ENCODE results near the gene GLRX5.
A peak's percentile ranks its signal among the peaks of the same experiment; 100 is the strongest.
"Not testable (repeated sequence)": the region's sequence is repeated elsewhere in the genome, so short reads cannot be mapped to it uniquely, and the experiment has no call there.

The GLRX5 gene

DNA sequence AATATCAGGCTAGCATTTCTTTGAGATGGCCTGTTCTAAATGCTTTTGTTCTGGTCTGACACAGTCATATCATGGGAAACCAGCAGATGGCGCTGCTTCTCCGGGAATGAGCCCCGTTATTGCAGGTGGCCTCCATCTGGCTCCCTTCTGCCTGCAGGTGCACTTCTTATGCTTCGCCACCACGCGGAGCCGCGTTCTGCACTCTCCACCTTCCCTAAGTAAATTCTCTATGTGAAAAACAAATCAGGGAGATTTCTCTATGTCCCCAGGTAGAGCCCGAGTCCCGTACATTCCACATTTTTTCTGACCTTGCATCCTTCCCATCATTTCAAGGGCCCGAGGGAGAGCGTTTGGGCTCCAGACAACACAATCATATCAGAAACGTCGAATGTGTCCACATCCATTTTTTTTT lies 26.2 kb downstream of the GLRX5 start:
- peak; percentile 94 for DNase-seq

DNA sequence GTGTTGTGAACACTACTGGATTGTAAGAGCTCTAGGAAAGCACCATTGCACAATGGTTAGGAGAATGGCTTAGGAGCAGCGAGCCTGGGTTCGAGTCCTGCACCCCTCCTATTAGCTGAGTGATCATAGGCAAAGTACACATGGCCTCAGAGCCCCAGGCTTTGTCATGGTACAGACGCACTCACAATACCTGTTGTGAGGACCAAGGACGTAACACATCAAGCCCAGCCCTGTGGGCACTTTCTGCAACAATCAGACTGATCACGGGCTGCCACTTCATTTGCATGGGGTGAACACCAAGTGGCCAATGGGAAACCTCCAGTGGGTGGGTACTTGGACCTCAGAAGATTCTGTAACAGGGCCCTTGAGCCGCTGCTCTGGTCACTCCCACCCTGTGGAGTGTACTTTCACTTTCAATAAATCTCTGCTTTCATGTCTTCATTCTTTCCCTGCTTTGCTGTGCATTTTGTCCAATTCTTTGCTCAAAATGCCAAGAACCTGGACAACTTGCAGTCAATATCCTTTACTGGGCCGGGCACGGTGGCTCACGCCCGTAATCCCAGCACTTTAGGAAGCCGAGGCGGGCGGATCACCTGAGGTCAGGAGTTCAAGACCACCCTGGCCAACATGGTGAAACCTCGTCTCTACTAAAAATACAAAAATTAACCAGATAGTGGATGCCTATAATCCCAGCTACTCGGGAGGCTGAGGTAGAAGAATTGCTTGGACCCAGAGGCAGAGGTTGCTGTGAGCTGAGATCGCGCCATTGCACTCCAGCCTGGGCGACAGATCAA lies 28.2 kb downstream of the GLRX5 start:
- no peak for DNase-seq

GRCh38 chr14:95564060-95564459 lies 29.2 kb downstream of the GLRX5 start:
- DNase-seq = no peak

DNA sequence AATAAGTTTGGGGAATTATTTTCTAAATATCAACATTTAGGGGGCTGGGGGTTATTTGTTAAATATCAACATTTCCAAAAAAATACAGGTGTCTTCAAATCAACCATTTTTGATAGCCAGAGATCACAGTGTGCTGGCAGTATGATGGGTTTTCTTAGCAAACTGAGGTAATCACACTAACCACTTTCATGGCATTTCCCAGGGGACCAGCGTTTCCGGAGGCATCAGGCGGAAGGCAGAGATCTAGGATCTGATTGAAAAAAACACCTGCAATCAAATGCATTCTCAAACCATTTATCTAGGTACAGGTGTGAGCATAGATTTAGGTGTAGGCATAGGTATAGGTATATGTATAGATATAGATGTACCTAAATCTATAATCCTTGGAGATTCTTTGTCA lies 34.6 kb downstream of the GLRX5 start:
- no peak for DNase-seq

GRCh38 chr14:95573313-95573712 lies 38.5 kb downstream of the GLRX5 start:
- no peak for DNase-seq

DNA sequence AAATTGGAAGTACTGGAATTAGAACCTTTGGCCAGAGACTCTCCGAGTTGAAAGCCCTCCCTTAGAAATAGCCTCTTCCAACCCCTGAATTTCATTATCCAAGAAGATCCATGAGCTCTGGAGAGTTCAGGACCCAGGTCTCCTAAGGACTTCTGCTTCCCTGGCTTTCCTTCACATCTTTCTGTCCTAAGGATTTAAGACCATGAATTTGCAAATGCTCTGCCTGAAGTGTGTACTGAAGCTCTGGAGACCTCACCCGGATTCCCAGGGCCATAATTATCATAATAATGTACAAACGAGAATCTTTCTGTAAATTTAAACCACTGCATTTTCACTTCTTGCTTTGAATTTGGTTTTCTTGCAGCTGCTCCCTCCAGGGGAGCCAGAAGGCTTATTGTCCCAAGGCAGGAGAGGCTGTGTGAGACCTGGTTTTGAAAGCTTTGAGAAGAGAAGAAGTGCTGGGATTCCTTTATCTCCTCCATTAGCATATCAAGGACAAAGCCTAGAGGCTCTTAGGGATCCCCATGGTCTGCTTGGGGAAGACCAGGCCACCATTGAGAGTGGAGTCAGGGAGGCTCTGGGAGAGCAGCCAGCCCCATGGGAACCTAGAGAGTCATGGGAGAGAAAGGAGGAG lies 41.1 kb downstream of the GLRX5 start:
- DNase-seq = no peak

DNA sequence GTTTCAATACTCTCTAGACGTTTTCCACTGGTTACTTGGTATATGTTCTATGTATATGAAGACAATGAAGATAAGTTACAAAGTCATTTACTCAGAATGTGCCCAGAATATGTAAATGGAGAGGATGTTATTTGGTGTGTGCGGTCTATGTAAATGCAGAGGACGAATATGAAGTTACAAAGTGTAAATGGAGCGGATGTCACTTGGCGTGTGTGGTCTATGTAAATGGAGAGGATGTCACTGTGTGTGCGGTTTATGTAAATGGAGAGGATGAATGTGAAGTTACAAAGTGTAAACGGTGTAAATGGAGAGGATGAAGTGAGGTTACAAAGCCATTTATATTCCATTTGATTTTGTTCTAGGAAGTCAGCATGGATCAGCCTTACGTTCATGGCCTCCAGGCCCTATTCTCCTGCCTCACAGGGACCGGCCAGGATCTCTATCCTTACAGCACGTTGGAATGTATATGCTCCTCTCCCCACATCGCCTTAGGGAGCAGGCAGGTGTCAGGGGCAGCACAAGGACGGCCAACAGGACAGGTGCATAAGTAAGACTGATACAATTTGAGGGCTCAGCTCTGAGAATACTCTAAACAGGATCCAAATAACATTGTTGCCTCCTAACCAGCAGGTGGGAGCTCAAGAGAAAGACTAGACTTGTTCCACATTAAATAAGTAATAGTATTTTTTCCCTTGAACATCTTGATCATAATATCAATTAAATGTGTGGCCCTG lies 42.4 kb downstream of the GLRX5 start:
- no peak for DNase-seq

- no peak for DNase-seq
Measured at GRCh38 chr14:95577870-95578269, 43.0 kb downstream of the GLRX5 start.

- not testable (repeated sequence) for DNase-seq
Measured at GRCh38 chr14:95583836-95584617, 49.2 kb downstream of the GLRX5 start.

- no peak for DNase-seq
Measured at GRCh38 chr14:95585953-95586620, 51.2 kb downstream of the GLRX5 start.

- not testable (repeated sequence) for DNase-seq
Measured at GRCh38 chr14:95591182-95591581, 56.3 kb downstream of the GLRX5 start.
